Raji (cell line): ENCODE results near the gene PRKAG2.

Source experiments
- POLR2A ChIP-seq: IDR thresholded peaks from 2 replicates; pipeline ENCODE4 v1.6.1; 2011; ENCODE audit warnings: low read depth, low read length, control low read depth; ENCODE audit not compliant: insufficient read depth

Gene PRKAG2

GRCh38 chr7:151876899-151877777 lies at the start of gene PRKAG2:
PRKAG2 (minus strand) TSS chr7:151877115; CDS start chr7:151876620, 495 bp downstream.
- TF ChIP-seq POLR2A, result no peak

GRCh38 chr7:151926336-151926712 lies 49.4 kb upstream of the PRKAG2 start:
- no peak for TF ChIP-seq POLR2A

GRCh38 chr7:151925446-151926335 lies 48.8 kb upstream of the PRKAG2 start:
- TF ChIP-seq POLR2A, result no peak

- TF ChIP-seq POLR2A, result no peak
Measured at GRCh38 chr7:151924508-151924907, 47.6 kb upstream of the PRKAG2 start.

- TF ChIP-seq POLR2A, result no peak
Measured at GRCh38 chr7:151924001-151924400, 47.1 kb upstream of the PRKAG2 start.

- no peak for TF ChIP-seq POLR2A
Measured at GRCh38 chr7:151923097-151923876, 46.4 kb upstream of the PRKAG2 start.

- no peak for TF ChIP-seq POLR2A
Measured at GRCh38 chr7:151921451-151921850, 44.5 kb upstream of the PRKAG2 start.

- TF ChIP-seq POLR2A, result no peak
Measured at GRCh38 chr7:151920488-151920887, 43.6 kb upstream of the PRKAG2 start.

GRCh38 chr7:151919595-151919994 lies 42.7 kb upstream of the PRKAG2 start:
- no peak for TF ChIP-seq POLR2A

GRCh38 chr7:151918510-151918843 lies 41.6 kb upstream of the PRKAG2 start:
- no peak for TF ChIP-seq POLR2A

GRCh38 chr7:151917791-151918509 lies 41.0 kb upstream of the PRKAG2 start:
- TF ChIP-seq POLR2A, result no peak

- TF ChIP-seq POLR2A, result no peak
Measured at GRCh38 chr7:151914051-151914450, 37.1 kb upstream of the PRKAG2 start.

- TF ChIP-seq POLR2A, result no peak
Measured at GRCh38 chr7:151905766-151906165, 28.9 kb upstream of the PRKAG2 start.

- no peak for TF ChIP-seq POLR2A
Measured at GRCh38 chr7:151905353-151905752, 28.4 kb upstream of the PRKAG2 start.

GRCh38 chr7:151904270-151904669 lies 27.4 kb upstream of the PRKAG2 start:
- no peak for TF ChIP-seq POLR2A
